ENCODE results near the gene RNF151. TPM values are rescaled to one million over a fixed set of nuclear protein-coding genes. Genes with fewer than 3 reads are reported as not detected.
A peak's percentile ranks its signal among the peaks of the same experiment; 100 is the strongest.

Gene RNF151
- total RNA-seq, 4 donors from 2014 or later: not detected

GRCh38 chr16:1924095-1924494, 42.6 kb upstream of the RNF151 start:
- H3K27me3 ChIP-seq: peaks cover 0 to 15% of the 10 kb centered on the region in 2 donors
- no peak overlapping the region for H3K4me3 ChIP-seq
- no peak for TF ChIP-seq POLR2A (IDR thresholded peaks at IDR 0.05)
- no peak for TF ChIP-seq CTCF (IDR thresholded peaks at IDR 0.05)
- DNase-seq: no peak
- no peaks in the 10 kb centered on the region for H3K36me3 ChIP-seq
- H3K4me1 ChIP-seq: peaks cover 0 to 13% (median 1%) of the 10 kb centered on the region in 4 donors
- no peak overlapping the region for H3K27ac ChIP-seq
- no peaks in the 10 kb centered on the region for H3K9me3 ChIP-seq

DNA sequence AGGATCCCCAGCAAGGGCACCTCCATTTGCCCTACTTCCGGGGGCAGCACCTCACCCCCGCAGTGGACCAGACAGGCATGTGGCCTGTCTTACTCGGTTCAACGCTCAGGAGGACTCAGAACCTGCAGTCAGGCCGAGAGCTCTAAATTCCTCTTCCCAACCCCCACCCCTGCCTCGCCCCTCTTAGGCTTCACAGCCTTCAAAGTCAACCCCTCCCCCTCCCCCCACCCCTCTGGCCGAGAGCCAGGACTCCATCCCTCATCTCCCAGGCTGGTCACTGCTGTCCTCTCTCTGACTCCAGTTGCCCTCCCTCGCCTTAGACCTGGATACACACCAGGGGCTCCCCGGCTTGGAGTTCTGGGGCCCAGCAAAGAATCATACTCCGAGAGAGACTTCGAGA, 40.4 kb upstream of the RNF151 start:
- H3K27me3 ChIP-seq: no peaks in the 10 kb centered on the region
- no peak overlapping the region for H3K27ac ChIP-seq
- no peaks in the 10 kb centered on the region for H3K36me3 ChIP-seq
- no peak for DNase-seq
- H3K4me3 ChIP-seq: no peak overlapping the region
- TF ChIP-seq POLR2A (IDR thresholded peaks at IDR 0.05) (no peak), CTCF (IDR thresholded peaks at IDR 0.05) (no peak)
- H3K4me1 ChIP-seq: peaks cover 3 to 24% (median 5%) of the 10 kb centered on the region in 4 donors
- no peaks in the 10 kb centered on the region for H3K9me3 ChIP-seq

- peaks cover 0 to 14% (median 5%) of the 10 kb centered on the region in 4 donors for H3K4me1 ChIP-seq
- no peaks in the 10 kb centered on the region for H3K27me3 ChIP-seq
- H3K36me3 ChIP-seq: no peaks in the 10 kb centered on the region
- no peak for DNase-seq
- no peaks in the 10 kb centered on the region for H3K9me3 ChIP-seq
- TF ChIP-seq POLR2A (IDR thresholded peaks at IDR 0.05) (no peak), CTCF (IDR thresholded peaks at IDR 0.05) (no peak)
- H3K4me3 ChIP-seq: peak overlapping the region; percentile 60 to 73 (median 69)
- peak overlapping the region; percentile 65 to 78 (median 70) for H3K27ac ChIP-seq
Observed at GRCh38 chr16:1929105-1929504, 37.6 kb upstream of the RNF151 start.

GRCh38 chr16:1929578-1930337, 36.9 kb upstream of the RNF151 start:
- TF ChIP-seq CTCF (IDR thresholded peaks at IDR 0.05) (peak; percentile 99 to 100 (median 100)), POLR2A (IDR thresholded peaks at IDR 0.05) (no peak)
- Histone ChIP-seq H3K4me3 (peak overlapping the region; percentile 60 to 73 (median 69)), H3K9me3 (no peaks in the 10 kb centered on the region), H3K27me3 (no peaks in the 10 kb centered on the region), H3K36me3 (no peaks in the 10 kb centered on the region), H3K4me1 (peaks cover 0 to 14% (median 5%) of the 10 kb centered on the region in 4 donors), H3K27ac (peak overlapping the region; percentile 65 to 78 (median 70))
- DNase-seq: peak; percentile 87 to 94 (median 93)

DNA sequence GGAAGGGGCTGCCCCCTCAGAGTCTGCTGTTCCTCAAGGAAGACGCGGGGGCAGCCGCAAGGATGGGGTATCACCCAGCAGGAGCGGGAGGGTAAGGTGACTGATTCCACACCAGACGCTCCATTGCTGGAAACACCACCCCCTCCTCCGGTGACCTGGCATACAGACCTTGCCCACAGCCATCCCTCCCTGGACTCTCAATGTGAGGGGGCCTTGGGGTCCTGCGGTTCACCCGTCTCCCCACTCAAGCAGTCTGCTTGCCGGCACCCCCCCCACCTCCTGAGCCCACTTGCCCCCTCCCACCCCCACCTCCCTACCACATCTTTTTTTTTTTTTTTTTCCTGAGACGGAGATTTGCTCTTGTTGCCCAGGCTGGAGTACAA, 36.3 kb upstream of the RNF151 start:
- H3K27ac ChIP-seq: no peak overlapping the region
- no peaks in the 10 kb centered on the region for H3K27me3 ChIP-seq
- DNase-seq: no peak
- no peaks in the 10 kb centered on the region for H3K36me3 ChIP-seq
- TF ChIP-seq CTCF (IDR thresholded peaks at IDR 0.05): no peak
- no peak for TF ChIP-seq POLR2A (IDR thresholded peaks at IDR 0.05)
- H3K9me3 ChIP-seq: no peaks in the 10 kb centered on the region
- peaks cover 0 to 14% (median 5%) of the 10 kb centered on the region in 4 donors for H3K4me1 ChIP-seq
- no peak overlapping the region for H3K4me3 ChIP-seq
